HK-2 (cell line): ENCODE results near the gene ACSL6.

ENCODE experiments used
- DNase-seq: peaks from one replicate; pipeline ENCODE4 v3.0.0-alpha.2; 2018; ENCODE audit not compliant: unreplicated experiment

Gene ACSL6

DNA sequence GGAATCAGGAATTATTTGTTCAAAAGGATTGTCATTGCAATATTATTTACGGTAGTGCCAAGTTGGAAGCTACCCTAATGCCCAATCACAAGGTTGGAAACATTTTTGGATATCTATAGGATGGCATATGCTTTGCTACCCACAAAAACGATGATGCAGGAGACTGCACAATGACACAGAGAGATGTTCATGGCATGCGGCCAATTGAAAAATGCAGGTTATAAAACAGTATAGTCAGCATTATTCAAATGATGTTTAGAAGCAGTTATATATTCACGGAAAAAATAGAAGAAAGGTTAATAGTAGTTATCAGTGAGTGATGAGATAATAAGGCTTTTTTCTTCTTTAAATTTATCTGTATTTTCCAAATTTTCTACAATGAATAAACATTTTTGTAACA lies 5.9 kb upstream of the ACSL6 start:
- no peak for DNase-seq

DNA sequence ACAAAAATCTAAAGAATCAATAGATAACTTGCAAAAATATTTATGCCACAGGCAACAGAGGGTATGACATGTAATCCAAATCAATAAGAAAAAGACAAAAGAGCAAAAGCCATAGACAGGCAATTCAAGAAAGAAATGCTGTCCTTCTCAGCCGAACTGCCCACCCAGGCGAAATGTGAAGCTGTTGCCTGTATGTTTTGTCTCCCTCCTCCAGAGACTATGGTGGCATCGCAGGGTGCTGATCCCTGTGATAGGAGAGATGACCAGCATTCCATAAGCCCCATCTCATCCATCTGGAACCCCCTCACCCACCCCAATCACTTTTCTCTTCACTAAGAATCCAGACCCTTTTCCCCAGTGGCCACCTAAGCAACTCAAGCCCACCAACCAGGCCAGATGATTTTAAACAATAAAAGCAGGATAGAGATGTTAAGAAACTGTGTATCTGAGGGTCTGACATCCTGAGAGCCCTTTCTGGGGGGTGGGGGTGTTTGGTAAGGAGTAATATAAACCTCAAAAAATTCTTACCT lies 5.3 kb upstream of the ACSL6 start:
- DNase-seq: no peak

DNA sequence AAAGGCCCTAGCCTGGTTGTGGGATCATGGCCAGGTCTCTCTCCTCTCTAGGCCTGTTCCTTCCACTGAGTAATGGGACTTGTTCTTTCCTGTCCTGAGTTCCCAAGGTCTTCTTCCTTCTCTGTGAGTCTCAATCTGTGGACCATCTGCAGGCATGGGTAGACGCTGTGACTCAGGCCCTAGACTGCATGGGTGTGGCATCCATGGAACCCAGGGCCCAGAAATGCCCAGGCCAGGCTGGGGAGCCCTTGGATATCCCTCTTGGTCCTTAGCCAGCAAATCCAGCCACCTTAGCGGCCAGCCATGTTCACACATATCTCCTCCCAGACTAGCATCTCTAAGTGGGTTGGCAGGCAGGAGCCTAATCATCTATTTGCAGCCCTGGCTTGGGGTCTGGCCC lies 2.3 kb upstream of the ACSL6 start:
- DNase-seq: no peak

DNA sequence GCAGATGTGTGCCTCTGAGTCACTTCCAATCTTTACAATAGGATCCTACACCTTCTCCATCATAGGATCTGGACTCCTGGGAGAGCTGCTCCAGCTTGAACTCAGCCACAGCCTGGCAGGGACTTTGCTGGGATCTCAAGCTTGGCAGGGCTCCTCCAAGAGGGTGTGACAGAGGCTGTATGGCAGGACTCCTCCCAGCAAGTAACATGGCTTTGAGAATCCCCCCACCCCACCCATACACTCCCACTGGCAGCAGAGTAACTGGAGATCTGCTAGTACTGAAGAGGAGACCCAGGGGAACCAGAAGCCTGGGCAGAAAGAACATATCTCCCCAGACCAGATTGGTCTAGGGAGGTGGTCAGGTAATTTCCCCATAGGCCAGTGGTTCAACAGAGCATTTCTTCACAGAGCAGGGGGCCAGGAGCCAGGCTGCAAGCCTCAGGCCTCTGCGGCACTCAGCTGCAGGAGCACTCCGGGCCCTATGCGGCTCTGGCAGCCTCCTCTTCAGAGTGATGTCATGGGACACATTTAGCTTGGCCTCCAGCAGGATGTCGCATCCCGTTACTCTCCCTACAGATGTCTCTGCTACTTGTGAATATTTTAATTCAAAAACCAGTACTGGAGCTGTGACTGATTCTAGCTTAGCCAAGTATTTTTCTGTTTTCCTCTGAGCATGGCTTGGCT lies 1.7 kb upstream of the ACSL6 start:
- no peak for DNase-seq

DNA sequence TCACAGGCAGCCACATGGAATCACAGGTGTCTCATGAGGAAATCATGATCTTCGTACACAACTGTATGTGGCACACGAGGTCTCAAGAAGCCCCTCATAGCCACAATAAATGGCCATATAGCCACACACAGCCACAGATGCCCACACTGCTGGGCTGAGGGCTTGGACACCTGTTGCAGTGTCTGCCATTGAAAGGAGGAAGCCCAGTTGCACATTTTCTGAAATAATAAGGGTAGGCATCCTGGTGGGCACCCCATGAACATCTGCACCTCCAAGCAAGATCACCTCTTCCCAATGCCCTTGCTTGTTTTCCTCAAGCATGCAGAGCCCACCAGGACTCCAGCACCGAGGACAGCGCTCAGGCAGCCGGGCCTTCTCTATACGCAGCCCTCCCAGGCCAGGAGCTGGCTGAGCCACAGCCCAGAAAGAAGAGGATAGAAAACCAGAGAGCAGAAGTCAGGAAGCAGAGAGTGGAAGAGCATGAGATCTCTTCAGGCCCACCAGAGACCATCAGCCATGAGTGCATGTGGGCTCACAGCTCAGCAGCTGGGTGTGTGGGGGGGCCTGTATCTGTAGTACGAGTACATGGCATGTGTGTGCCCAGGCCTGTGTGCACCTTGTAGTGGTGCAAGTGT lies 1.0 kb upstream of the ACSL6 start:
- peak; percentile 29 for DNase-seq

DNA sequence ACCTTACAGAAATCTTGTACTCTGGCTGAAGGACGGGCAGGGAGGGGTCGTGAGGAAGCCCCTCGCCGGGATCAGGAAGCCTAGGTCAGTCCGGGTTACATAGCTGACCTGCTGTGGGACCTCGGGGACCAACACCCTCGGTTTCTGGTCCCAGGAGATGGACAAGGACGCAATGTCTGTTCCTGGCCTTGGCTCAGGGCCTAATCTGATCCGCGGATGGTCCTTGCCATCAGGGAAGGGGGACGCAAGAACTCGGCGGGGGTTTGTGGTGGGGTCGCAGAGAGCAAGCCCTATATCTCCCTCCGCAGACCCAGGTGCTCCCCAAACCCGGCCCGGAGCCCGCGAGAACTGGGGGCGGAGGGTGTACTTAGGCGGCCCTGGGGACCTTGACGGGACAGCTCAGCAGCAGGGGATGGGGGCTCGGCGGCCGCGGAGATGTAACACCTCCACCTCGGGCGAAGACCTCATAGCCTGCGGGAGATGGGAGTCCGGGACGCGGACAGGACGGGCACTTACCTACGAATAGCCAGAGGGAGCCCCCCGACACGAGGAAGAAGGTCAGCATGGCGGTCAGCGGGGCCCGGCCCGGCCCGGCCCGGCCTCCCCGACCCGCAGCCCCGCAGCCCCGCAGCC lies 353 bp downstream of the ACSL6 start:
- no peak for DNase-seq

DNA sequence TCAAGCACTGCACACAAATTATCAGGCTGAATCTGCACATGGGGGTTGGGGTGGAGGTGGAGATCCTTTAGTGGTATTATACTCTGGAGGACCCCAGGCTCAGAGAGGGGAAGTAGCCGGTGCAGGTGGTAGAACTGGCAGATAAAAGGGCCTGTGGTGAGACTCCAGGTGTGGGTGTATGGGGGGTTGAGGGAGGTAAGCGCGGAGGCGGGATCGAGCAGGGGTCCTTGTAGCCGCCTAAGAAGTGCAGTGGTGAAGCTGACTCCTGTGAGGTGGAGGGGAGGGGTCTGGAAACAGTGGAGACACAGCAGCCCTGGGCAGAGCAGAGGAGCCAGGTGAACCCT lies 841 bp downstream of the ACSL6 start:
- DNase-seq: no peak

DNA sequence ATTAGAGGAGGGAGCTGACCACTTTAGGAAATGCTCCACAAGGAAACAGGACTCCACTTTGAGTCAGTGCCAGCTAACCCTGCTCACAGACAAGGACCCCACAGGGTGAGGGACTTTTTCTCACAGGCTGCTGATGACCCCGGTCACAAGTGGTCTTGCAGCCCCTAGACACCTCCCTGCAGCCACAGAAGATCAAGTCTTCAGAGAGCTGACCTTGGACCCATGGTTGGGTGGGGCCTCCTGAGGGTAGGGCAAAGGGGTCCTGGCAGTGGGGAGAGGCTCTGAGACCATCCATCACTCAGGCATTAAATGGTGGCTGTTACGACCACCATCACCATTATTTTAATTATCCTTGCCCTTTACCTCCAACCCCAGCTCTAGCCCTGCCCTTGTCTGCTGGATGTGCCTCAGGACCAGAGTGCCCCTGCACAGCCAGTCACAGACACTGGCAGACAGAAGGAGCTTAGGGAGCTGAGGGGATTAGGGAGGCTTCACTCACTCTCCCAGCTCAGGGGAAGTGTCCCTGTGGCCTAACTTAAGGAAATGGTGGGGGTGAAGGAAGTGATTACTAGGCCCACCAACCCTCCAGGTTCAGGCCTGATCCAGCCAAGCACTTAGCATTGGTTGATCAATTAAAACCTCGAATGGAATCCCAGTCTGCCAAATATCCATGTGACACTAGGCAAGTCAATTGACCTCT lies 1.6 kb downstream of the ACSL6 start:
- DNase-seq: no peak

DNA sequence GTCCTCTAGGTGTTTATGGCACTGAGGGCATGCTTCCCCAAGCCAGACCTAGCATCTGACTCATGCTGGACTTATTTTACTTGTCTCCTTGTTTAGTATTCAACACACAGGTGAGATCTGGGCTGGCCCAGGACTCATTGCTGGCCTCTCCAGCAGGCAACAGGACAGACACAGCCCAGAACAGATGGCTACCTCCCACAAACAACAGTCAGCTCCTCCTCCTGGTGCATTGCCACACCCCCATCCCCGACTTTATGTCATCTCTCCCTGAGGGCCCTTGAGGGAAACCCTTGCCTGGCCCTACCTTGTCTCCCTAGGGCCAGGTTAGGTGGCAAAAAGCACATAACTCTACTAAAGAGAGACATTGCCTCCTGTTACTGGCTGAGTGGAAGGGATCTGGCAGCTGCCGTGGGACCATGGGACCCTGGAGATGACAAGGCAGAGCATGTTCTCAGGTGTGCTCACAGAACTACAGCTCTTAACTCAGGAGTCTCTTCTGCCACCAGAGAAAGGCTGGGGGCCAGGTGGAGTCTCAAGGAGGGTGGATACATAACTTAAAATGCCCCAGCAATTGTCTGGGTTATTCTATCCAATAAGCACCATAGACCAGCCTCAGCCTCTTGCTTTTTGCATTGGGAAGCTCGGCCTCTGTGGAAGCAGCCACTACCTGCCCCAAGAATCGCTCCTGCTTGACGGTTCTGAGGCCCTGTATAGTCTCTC lies 2.3 kb downstream of the ACSL6 start:
- no peak for DNase-seq

DNA sequence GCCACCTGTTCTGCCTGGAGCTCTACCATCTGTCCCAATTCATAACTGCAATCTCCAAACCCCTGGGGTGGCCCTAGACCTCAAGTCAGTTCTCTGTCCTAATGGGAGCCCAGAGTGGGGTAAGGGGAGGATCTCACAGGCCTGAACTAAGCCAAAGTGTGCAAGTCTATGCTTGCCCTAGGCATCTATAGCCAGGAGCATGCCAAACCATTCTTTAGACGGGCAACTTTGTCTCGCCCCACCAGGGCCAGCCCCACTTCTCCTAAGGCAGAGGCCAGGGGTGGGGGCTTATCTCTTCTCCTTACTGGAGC lies 3.3 kb downstream of the ACSL6 start:
- DNase-seq: no peak

DNA sequence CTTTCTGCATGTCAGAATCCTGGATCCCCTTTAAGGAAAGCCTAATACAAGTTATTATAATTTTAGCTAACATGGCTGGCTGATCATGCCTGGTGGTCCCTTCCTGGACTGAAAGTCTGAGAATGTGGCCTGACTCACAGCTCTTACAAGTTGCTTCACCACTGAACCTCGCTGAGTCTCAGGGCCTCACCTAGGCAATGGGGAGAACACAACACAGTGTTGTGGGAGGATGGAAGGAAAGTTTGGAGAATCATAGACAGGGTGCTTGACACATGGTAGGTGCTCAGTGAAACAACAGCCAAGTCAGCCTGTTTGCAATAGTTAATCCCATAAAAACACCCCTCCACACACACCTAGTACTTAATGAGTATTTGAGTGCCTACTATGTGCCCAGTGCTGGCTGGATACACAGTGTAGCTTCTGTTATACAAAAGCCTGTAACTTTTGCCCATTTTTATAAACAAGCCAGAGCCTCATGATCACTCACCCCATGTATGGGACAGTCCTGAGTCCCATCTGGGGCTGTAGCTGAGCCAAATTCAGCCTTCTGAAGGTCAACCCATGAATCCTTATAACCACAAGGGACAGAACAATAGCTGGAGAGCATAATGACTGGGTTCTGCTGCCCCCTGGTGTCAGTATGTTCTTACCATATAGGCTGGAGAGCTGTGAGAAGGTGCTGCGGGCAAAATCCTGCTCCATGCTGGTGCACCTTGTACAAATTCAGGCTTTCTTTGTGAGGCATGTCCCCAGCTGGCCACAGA lies 3.9 kb downstream of the ACSL6 start:
- peak; percentile 51 for DNase-seq

DNA sequence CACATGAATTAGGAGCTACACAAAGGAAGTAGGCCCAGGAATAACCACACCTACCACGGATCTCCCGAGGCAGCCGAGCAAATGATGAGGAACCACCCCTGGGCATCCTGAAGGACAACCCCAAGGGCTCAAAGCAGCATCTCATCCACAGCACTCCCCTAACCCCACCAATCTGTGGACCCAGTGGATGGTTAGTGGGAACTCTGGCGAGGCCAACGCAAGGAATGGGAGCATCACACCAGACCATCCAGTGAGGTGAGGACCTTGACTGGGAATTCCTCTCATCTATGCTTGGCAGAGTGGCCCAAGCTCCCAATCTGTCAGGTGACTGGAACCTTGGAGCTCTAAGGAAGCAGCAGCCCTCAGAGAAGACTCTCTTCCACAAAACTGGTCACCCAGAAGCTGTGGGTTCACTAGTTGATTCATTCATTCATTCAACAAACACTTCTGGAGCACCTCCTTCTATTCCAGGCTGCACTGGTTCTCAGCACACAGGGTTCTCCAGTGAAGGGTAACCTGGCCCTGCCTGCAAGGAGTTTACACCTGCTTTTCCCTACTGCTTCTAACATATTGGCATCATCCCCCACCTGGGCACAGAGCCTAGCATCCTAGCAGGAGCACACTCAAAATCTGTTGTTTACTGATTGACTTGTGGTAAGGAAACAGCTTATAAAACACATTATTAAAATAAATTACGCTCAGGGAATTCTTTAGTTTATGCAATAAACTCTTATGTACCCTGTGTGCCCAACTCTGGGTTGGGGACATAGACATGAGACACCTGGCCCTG lies 4.9 kb downstream of the ACSL6 start:
- DNase-seq: no peak

DNA sequence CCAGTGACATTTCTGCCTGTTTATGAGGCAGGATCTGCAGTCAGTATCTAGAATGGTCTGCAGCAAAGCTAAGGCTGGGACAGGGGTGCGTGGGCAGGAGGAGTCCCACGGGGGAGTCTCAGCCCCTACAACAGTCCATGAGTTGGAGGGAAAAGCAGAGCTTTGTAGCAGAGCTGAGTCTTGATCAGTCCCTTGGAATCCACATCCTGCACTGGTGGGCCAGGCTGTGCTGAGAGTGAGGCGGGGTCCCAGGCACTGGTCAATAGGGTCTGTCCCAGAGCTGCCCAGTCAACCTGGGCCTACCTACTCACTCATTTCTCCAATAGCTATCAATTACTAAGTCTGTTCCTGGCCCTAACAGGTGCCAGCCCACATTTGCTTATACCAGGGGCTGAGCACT lies 5.9 kb downstream of the ACSL6 start:
- DNase-seq: no peak

DNA sequence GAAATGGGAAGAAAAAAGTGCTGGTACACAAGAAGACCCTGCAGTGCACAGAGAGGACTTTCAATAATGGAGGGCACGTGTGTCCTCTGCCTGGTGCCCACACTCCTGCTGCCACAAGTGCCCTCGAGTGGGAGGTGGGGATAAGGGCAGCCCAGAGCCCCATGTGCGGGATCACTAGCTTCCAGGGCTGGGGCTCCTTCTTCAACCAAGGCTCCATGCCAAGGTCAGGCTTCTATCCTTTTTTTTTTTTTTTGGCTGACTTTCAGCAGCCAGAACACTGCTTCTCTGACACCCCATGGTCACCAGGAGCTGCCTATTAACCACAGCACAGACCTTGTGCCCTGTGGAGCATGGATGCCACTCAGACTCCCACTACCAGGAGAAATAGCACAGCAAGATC lies 7.5 kb downstream of the ACSL6 start:
- no peak for DNase-seq

DNA sequence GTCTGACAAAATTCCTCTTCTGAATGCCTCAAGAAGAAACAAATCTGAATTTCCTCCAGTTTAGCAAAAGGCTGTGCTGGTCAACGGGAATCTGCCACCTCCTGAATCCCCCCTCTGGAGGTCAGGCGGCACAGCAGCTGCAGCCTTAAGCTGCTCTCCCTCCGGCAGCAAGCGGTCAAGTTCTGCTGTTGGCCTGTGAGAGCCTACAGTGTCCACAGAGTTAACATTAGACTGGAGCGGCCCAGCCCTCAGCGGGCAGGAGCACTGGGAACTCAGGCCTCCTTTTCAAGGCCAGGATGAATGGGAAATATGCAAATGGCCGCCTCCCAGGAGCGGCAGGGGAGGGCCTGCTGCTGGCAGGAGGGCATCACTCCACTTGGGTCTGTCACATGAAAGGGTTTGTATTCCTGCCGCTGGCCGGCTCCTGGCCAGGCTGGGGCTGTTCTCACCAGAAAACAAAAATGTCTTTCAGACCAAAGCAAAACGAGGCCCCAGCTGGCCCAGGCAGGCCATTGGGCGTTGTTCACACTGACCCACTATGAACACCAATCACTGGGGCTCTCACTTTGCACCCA lies 8.2 kb downstream of the ACSL6 start:
- DNase-seq: no peak

DNA sequence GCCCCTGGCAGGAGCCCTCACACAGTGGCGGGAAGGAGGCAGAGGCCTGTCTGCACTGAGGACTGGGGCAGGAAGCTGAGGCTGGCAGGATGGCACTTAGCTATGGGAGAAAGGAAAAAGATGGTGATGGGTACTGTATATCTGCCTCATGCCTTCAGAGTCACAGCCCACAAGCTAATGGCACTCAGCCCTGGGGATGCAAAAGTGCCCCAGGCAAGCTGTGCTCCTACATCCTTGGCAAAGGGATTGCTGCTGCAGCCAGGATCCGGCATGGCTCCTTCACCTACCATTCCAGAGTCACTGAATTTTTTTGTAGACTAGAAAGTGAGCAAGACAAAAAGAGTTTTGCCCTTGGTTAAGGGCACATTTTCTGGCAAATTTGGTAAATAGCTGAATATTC lies 8.7 kb downstream of the ACSL6 start:
- DNase-seq: no peak

DNA sequence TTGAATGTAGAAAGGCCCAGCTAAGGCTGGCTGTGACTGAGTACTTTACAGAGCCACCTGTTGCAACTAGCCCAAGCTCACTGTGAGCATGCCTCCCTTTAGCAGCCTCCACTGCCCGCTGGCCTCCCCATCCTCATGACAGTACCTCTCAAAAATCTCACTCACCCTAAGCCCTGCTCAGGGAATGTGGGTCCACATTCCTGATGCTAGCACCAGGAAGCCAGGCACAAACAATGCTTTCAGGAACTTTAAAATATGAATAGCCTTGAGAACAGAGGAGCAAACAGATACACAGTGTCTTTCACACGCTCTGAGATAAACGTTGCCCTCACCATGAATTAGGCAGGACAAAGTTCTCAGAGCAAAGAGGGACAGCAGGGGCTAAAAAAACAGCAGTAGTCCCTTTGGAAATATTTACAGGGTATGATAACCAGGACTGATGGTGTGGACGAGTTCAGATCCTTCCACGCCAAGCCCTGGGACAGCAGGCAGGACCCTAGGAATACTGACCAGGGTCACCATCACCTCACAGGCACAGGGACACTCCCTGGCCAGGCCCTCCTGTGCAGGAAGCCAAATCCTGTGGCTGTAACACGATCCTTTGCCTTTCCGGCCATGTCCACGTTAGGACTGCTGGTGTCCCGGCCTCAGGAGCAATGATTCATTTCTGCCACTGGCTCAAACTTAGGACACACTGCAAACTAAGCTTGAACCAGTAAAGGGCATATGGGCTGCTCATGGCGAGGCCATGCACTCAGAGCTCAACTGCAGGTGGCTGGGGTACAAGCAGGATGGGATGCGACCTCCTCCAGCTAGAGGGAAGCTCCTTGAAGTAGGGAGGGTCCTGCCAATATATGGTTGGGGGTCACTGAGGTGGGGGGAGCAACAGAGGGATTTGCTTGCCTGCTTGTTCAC lies 9.6 kb downstream of the ACSL6 start:
- DNase-seq: peak; percentile 22

DNA sequence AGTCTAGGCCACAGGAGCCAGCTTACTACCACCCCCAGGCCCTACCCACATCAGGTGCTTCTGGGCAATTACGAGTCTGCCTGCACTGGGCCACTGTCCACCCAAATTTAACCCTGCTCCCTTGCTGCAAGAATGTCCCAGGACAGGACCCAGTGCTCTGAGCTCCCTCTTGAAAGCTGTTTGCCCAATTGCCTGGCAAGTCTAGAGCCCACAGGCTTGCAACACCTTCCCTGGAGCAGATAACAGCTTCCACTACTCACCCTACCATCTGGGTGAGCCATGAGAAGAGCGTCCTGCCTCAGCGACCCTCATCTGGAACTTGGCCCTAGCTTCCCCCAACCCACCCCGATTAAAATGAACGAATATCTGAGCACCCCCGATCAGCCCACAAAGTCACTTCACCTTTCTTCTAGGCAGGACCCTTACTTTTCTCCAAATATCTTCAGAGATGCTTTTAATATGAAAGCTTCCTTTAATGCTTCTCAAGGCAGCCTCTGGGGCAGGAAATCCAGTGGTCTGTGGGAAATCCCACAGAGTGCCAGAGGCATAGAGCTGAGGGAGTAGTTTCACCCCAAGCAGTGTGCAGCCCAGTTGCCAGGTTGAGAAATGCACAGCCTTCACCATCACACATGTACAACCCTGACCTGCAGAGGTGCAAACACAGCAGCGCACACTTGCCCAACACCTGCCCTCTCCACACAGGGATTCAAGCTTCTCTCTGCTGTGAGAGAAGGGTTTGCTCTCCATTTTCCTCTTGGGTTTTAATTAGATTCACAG lies 10.6 kb downstream of the ACSL6 start:
- DNase-seq: no peak

DNA sequence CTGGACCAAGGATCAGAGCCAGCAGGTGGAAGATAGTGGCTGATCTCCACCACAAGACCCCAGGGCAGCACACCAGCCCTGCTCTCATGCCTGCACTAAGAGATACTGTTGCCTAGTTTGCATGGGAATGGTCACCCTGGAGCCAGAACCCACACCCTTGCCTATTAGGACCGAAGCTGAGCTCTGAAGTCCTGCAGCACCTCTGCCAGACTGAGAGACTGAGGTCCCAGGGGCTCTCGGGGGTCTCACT lies 11.3 kb downstream of the ACSL6 start:
- DNase-seq: no peak
